ENCODE data around the gene RNU2-63P. TPM values are rescaled to one million over a fixed set of nuclear protein-coding genes. Genes with fewer than 3 reads are reported as not detected.
"Not testable (repeated sequence)": the region's sequence is repeated elsewhere in the genome, so short reads cannot be mapped to it uniquely, and the experiment has no call there.

Gene RNU2-63P
- total RNA-seq, 1 donor from 2014 or later: not detected

DNA sequence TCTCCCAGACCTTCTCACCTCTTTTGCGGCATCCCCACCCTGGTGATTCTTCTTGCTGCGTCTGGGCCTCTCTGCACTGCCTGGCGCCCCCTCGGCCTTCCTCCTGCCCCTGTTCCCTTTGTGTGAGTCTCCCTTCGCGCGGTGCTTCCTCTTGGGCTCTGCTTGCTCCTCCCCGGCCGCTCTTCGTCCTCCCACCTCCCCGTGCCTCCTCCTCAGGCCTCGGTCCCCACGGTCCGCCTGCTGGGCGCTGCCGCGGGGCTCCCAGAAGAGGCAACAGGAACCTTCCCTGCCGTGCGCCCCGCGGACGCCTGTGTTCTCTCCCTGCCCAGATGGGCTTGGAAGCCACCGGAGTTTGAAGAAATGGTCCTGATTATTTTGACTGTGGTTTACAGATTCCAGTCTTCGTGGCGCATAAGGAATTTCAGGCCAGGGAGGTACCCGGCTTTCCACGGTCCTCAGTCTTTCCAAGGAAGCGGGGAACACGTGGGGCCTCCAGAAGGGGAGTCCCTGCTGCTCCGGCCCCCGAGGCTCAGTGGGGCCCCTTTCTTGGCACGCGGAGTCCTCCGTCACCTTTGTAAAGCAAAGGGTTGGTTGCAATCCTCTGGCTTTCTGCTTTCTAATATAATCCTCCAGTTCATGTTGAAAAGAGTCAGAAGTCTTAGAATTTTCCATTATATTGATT lies 13.1 kb downstream of the RNU2-63P start:
- DNase-seq: no peak
- ATAC-seq: no peak

GRCh38 chr2:88002359-88002707 lies 14.0 kb downstream of the RNU2-63P start:
- Histone ChIP-seq H3K36me3 (no peaks in the 10 kb centered on the region), H3K27ac (no peak overlapping the region), H3K27me3 (ENCODE audit: low read depth) (peaks cover 9% of the 10 kb centered on the region), H3K9me3 (no peaks in the 10 kb centered on the region), H3K4me1 (no peaks in the 10 kb centered on the region), H3K4me3 (no peak overlapping the region)
- TF ChIP-seq, protein P1, sequence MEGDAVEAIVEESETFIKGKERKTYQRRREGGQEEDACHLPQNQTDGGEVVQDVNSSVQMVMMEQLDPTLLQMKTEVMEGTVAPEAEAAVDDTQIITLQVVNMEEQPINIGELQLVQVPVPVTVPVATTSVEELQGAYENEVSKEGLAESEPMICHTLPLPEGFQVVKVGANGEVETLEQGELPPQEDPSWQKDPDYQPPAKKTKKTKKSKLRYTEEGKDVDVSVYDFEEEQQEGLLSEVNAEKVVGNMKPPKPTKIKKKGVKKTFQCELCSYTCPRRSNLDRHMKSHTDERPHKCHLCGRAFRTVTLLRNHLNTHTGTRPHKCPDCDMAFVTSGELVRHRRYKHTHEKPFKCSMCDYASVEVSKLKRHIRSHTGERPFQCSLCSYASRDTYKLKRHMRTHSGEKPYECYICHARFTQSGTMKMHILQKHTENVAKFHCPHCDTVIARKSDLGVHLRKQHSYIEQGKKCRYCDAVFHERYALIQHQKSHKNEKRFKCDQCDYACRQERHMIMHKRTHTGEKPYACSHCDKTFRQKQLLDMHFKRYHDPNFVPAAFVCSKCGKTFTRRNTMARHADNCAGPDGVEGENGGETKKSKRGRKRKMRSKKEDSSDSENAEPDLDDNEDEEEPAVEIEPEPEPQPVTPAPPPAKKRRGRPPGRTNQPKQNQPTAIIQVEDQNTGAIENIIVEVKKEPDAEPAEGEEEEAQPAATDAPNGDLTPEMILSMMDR (IDR thresholded peaks at IDR 0.05): no peak
- DNase-seq: no peak
- intact Hi-C loops (cut with DNase I): no loop called here
- no peak for ATAC-seq

More for the DNA sequence above, 13.1 kb downstream of the RNU2-63P start:
- intact Hi-C loops (cut with DNase I): no loop called here
- Histone ChIP-seq H3K9me3 (no peaks in the 10 kb centered on the region), H3K4me1 (no peaks in the 10 kb centered on the region), H3K27ac (no peak overlapping the region), H3K4me3 (no peak overlapping the region), H3K27me3 (ENCODE audit: low read depth) (peaks cover 9% of the 10 kb centered on the region), H3K36me3 (no peaks in the 10 kb centered on the region)
- TF ChIP-seq, protein P1 (IDR thresholded peaks at IDR 0.05): no peak

- intact Hi-C loops (cut with DNase I); ATAC-seq; H3K27me3 ChIP-seq (ENCODE audit: low read depth); DNase-seq; H3K36me3 ChIP-seq; H3K27ac ChIP-seq; H3K4me3 ChIP-seq; H3K4me1 ChIP-seq; H3K9me3 ChIP-seq: not testable (repeated sequence)
Observed at GRCh38 chr2:88000474-88000873, 15.9 kb downstream of the RNU2-63P start.

- TF ChIP-seq, protein P1 (IDR thresholded peaks at IDR 0.05): no peak
- H3K36me3 ChIP-seq: no peaks in the 10 kb centered on the region
- DNase-seq (no peak), ATAC-seq (no peak)
- H3K27me3 ChIP-seq (ENCODE audit: low read depth): no peaks in the 10 kb centered on the region
- intact Hi-C loops (cut with DNase I): no loop called here
- H3K9me3 ChIP-seq: no peaks in the 10 kb centered on the region
- H3K27ac ChIP-seq: no peak overlapping the region
- no peaks in the 10 kb centered on the region for H3K4me1 ChIP-seq
- H3K4me3 ChIP-seq: no peak overlapping the region
Observed at GRCh38 chr2:87996570-87996969, 19.8 kb downstream of the RNU2-63P start.

GRCh38 chr2:87995756-87996155 lies 20.6 kb downstream of the RNU2-63P start:
- intact Hi-C loops (cut with DNase I): no loop called here
- no peaks in the 10 kb centered on the region for H3K27me3 ChIP-seq (ENCODE audit: low read depth)
- H3K9me3 ChIP-seq: no peaks in the 10 kb centered on the region
- ATAC-seq (no peak), DNase-seq (no peak)
- TF ChIP-seq, protein P1 (IDR thresholded peaks at IDR 0.05): no peak
- H3K4me1 ChIP-seq: no peaks in the 10 kb centered on the region
- H3K4me3 ChIP-seq: no peak overlapping the region
- no peak overlapping the region for H3K27ac ChIP-seq
- H3K36me3 ChIP-seq: no peaks in the 10 kb centered on the region

GRCh38 chr2:87994304-87994850 lies 22.0 kb downstream of the RNU2-63P start:
- H3K4me3 ChIP-seq; intact Hi-C loops (cut with DNase I); H3K4me1 ChIP-seq; DNase-seq; H3K36me3 ChIP-seq; H3K27ac ChIP-seq; H3K27me3 ChIP-seq (ENCODE audit: low read depth); H3K9me3 ChIP-seq; ATAC-seq: not testable (repeated sequence)

DNA sequence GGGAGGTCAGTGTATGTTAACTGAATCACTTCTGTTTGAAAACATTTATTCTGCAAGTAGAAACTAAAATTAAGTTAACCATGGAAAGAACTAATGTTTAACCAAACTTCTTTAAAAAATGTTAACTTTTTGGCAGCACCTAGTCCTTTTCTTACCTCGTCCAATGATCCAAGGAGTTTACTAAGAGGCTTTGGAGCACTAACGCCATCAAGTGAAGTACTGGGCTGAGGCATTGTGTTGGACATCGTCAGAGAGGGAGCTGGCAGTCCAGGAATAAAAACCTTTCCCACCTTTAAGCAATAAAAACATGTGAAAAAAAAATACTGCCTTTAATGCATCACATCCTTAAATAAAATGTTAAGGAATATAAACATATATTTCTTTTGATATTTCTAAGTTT lies 23.8 kb downstream of the RNU2-63P start:
- DNase-seq; ATAC-seq; H3K4me1 ChIP-seq; H3K36me3 ChIP-seq; intact Hi-C loops (cut with DNase I); H3K27ac ChIP-seq; H3K4me3 ChIP-seq; H3K9me3 ChIP-seq; H3K27me3 ChIP-seq (ENCODE audit: low read depth): not testable (repeated sequence)

GRCh38 chr2:87987473-87987872 lies 28.9 kb downstream of the RNU2-63P start:
- H3K9me3 ChIP-seq; H3K27ac ChIP-seq; ATAC-seq; H3K4me3 ChIP-seq; H3K36me3 ChIP-seq; intact Hi-C loops (cut with DNase I); H3K4me1 ChIP-seq; DNase-seq; H3K27me3 ChIP-seq (ENCODE audit: low read depth): not testable (repeated sequence)

DNA sequence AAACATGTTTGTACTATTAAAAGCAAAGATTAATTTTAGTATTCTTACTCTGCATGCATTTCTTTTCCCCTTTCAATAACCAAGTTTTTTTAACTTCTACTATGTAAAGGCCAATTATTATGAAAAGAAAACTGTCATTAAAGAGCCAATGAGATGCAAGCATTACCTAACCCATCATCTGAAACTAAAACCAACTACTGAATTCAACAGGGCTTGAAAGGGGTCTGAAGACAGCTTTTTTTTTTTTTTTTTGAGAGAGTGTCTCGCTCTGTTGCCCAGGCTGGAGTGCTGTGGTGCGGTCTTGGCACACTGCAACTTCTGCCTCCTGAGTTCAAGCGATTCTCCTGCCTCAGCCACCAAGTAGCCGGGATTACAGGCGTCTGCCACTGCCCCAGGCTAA lies 30.4 kb downstream of the RNU2-63P start:
- ATAC-seq; intact Hi-C loops (cut with DNase I); H3K36me3 ChIP-seq; DNase-seq; H3K27ac ChIP-seq; H3K4me3 ChIP-seq; H3K9me3 ChIP-seq; H3K27me3 ChIP-seq (ENCODE audit: low read depth); H3K4me1 ChIP-seq: not testable (repeated sequence)

DNA sequence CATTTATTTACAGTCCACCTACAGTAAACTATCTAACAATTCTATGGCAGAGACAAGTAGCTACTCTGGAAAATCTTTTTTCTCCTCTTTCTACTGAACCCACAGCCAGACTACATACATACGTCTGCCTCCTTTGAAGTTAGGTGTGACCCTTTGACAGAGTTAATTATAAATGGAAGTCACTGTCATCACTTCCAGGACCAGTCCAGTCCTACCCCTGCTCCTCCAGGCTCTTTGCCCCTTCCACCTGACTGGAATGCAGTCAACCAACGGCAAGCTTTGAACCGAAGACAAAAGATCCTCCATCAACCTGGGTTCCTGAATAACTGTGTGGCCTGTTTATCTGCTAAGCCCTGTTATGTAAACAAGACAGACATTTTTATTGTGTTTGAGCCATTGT lies 35.2 kb downstream of the RNU2-63P start:
- DNase-seq; ATAC-seq; H3K9me3 ChIP-seq; H3K27ac ChIP-seq; H3K4me1 ChIP-seq; H3K36me3 ChIP-seq; H3K27me3 ChIP-seq (ENCODE audit: low read depth); H3K4me3 ChIP-seq; intact Hi-C loops (cut with DNase I): not testable (repeated sequence)

Measured in lower lobe of right lung (tissue), 2 donors.